SJSA1 (cell line): ENCODE data around the gene KLC1. TPM values are rescaled to one million over a fixed set of nuclear protein-coding genes. Genes with fewer than 3 reads are reported as not detected.
A peak's percentile ranks its signal among the peaks of the same experiment; 100 is the strongest.

ENCODE experiments used
- DNase-seq, 2 experiments: peaks; one replicate each; pipeline ENCODE4 v3.0.0-alpha.2; 2015 to 2020; ENCODE audit warnings: low spot score in 2 of 2, low read depth in 1 of 2
- H3K27ac ChIP-seq: fragments of 250-450 bp; sonication (Bioruptor Pico); 2 replicates; pipeline ENCODE4 v1.5.1; 2020; ENCODE audit warnings: mild to moderate bottlenecking, moderate library complexity
- H3K27me3 ChIP-seq: fragments of 250-450 bp; sonication (Bioruptor Pico); replicated peaks from 2 replicates; pipeline ENCODE4 v1.5.1; 2020; ENCODE audit warnings: mild to moderate bottlenecking, moderate library complexity
- H3K36me3 ChIP-seq: fragments of 250-450 bp; sonication (Bioruptor Pico); 2 replicates; pipeline ENCODE4 v1.5.1; 2020; ENCODE audit warnings: mild to moderate bottlenecking
- H3K4me1 ChIP-seq: fragments of 250-450 bp; sonication (Bioruptor Pico); replicated peaks from 2 replicates; pipeline ENCODE4 v1.6.1; 2021; ENCODE audit warnings: mild to moderate bottlenecking
- H3K4me3 ChIP-seq: fragments of 250-450 bp; sonication (Bioruptor Pico); 2 replicates; pipeline ENCODE4 v1.5.1; 2020; ENCODE audit warnings: mild to moderate bottlenecking
- H3K9me3 ChIP-seq: fragments of 250-450 bp; sonication (Bioruptor Pico); replicated peaks from 2 replicates; pipeline ENCODE4 v1.5.1; 2020; ENCODE audit warnings: mild to moderate bottlenecking
- total RNA-seq: library from RNA; depleted of rRNA; stranded (reverse); fragments of >200 nt; shearing (Covaris generic); gene quantifications from 2 replicates; pipeline ENCODE4 v1.2.3, GENCODE V29; 2014

KLC1 gene
- total RNA-seq, 1 experiment from 2014 or later, result 196 TPM

DNA sequence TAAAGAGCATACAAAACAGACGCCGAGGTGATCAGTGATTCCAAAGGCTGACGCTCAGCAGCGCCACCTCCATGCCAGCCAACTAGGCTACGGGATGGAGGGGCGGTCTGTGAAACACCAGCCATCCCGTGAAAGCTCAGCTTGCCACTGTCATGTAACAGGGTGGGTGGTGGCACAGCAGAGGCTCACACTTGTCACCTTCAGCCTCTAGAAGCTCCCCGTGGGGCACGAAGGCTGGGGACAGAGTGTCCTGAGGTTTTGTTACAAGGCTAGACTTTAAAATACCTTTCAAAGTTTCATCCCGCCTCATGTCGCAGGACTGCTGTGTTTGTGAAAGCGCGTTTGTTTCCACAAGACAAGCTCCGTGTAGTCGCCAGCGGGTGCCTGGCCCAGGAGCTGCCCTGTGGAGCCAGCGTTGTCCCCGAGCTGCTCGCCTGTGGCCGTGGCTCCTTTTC lies 65.6 kb downstream of the KLC1 start:
- no peak overlapping the region for H3K27ac ChIP-seq
- H3K4me3 ChIP-seq, result no peak overlapping the region
- H3K9me3 ChIP-seq, result no peaks in the 10 kb centered on the region
- no peaks in the 10 kb centered on the region for H3K4me1 ChIP-seq
- H3K36me3 ChIP-seq, result peaks cover 84% of the 10 kb centered on the region
- DNase-seq, result no peak
- H3K27me3 ChIP-seq, result no peaks in the 10 kb centered on the region

GRCh38 chr14:103695296-103696069 lies 66.5 kb downstream of the KLC1 start:
- DNase-seq, result no peak
- Histone ChIP-seq H3K27ac (no peak overlapping the region), H3K9me3 (no peaks in the 10 kb centered on the region), H3K4me3 (no peak overlapping the region), H3K4me1 (no peaks in the 10 kb centered on the region), H3K36me3 (peaks cover 84% of the 10 kb centered on the region), H3K27me3 (no peaks in the 10 kb centered on the region)

GRCh38 chr14:103696070-103696402 lies 67.0 kb downstream of the KLC1 start:
- Histone ChIP-seq H3K36me3 (peaks cover 88% of the 10 kb centered on the region), H3K27ac (no peak overlapping the region), H3K9me3 (no peaks in the 10 kb centered on the region), H3K4me3 (no peak overlapping the region), H3K4me1 (no peaks in the 10 kb centered on the region), H3K27me3 (no peaks in the 10 kb centered on the region)
- DNase-seq, result no peak

- Histone ChIP-seq H3K36me3 (peaks cover 91% of the 10 kb centered on the region), H3K27me3 (no peaks in the 10 kb centered on the region), H3K4me1 (no peaks in the 10 kb centered on the region), H3K9me3 (no peaks in the 10 kb centered on the region), H3K4me3 (no peak overlapping the region), H3K27ac (no peak overlapping the region)
- no peak for DNase-seq
Measured at GRCh38 chr14:103696466-103697071, 67.6 kb downstream of the KLC1 start.

DNA sequence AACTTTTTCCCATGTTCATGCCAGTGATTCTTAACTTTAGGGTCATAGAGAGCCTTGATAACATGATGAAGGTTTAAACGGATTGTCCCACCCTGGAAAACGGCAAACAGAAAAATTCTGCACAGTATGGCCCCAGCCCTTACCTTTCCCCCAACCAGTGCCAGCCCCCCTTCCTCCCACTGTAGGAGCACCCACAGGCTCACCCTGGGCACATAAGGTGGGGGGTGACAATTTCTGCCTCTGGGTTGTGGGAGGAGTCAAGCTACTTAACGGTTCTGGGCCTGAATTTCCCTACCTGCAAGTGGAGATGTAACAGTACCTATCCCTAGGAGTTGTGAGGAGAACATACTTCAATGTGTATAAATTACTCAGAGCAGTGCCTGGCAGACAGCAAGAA lies 68.2 kb downstream of the KLC1 start:
- H3K27me3 ChIP-seq, result no peaks in the 10 kb centered on the region
- H3K9me3 ChIP-seq, result no peaks in the 10 kb centered on the region
- peaks cover 90% of the 10 kb centered on the region for H3K36me3 ChIP-seq
- no peak overlapping the region for H3K4me3 ChIP-seq
- H3K27ac ChIP-seq, result no peak overlapping the region
- H3K4me1 ChIP-seq, result no peaks in the 10 kb centered on the region
- DNase-seq, result no peak

DNA sequence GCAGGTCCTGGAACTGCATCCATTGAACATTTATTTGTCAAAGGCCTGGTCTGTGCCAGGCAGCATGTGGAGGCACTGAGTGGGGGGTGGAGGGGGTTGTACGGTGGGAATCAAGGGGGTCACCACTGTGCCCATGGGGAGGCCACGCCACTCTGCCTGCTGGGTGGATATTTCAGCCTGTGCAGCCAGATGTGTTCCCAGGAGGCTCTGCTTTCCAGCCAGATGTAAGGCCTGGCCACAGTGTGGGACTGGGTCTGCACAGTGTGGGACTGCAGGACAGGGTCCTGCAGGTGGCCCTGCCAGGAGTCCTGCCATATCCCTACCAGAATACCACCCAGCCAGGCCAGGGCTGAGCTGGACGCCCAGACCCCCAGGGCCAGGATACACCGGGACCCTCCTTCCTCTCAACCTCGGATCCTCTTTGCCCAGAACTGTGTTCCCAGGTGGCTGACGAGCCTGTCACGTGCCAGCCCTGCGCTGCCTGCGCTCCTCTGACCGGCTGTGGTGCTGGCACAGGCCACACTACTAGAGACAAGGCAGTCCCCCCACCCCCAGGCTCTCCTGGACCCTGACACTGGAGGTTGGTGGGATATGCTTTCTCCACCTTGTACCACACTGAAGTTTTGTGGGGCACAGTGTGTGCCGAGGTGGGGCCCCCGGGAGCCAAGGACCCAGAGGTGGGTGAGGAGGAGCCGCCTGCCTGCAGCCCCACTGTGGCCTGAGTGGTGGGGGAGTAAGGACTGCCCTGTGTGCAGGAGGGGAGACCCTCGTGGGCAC lies 68.8 kb downstream of the KLC1 start:
- peaks cover 90% of the 10 kb centered on the region for H3K36me3 ChIP-seq
- H3K27ac ChIP-seq, result no peak overlapping the region
- no peaks in the 10 kb centered on the region for H3K4me1 ChIP-seq
- no peak overlapping the region for H3K4me3 ChIP-seq
- no peaks in the 10 kb centered on the region for H3K27me3 ChIP-seq
- DNase-seq, result no peak
- no peaks in the 10 kb centered on the region for H3K9me3 ChIP-seq

DNA sequence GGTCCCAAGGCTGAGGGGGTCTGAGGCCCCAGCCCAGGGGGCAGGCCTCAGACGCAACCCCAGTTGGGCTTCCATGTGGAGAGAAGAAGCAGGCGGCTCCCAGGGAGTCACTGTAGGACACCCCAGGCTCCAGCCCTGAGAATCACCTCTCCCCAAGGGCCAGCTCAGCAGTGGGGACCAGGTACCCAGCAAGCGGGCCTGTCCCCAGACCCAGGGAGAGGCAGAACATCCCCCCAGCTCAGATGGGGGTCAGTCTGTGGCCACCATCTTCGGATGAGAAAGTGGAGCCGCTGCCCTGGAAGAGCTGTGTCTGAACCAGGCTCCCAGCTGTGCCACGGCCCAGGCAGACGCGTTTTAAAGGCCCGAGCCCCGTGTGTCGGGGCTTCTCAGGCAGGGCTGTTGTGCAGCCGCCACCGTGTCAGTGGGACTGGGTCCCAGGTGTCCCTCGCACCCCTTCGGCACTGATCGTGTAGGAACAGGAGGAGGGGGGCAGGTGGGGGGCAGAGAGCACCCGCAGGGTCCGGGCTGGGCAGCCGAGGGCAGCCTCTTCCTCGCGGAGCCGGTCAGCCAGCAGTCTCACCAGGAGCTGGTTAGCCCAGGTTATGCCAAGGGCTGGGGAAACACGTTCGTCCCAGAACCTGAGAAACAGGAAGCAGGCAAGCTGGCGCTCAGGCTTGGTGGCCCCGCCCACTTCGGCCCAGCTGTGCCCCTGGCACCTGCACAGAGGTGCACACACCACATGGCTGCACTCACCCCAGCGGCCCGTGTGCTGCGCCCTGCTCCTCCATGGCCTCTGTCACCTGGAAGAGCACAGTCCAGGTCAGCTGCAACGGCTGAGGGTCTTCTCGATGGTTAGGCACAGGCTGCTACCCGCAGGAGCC lies 69.6 kb downstream of the KLC1 start:
- H3K36me3 ChIP-seq, result peaks cover 90% of the 10 kb centered on the region
- H3K27ac ChIP-seq, result no peak overlapping the region
- no peak for DNase-seq
- H3K4me1 ChIP-seq, result no peaks in the 10 kb centered on the region
- no peak overlapping the region for H3K4me3 ChIP-seq
- H3K27me3 ChIP-seq, result no peaks in the 10 kb centered on the region
- no peaks in the 10 kb centered on the region for H3K9me3 ChIP-seq

- no peak for DNase-seq
- Histone ChIP-seq H3K27ac (no peak overlapping the region), H3K36me3 (peaks cover 88% of the 10 kb centered on the region)
Measured at GRCh38 chr14:103699261-103699661, 70.2 kb downstream of the KLC1 start.

GRCh38 chr14:103699901-103700752 lies 71.1 kb downstream of the KLC1 start:
- Histone ChIP-seq H3K9me3 (no peaks in the 10 kb centered on the region), H3K27me3 (no peaks in the 10 kb centered on the region), H3K4me3 (no peak overlapping the region), H3K36me3 (peaks cover 89% of the 10 kb centered on the region), H3K27ac (no peak overlapping the region), H3K4me1 (no peaks in the 10 kb centered on the region)
- DNase-seq, result peak in 1 of 2 experiments; percentile 39

More at GRCh38 chr14:103699261-103699661, 70.2 kb downstream of the KLC1 start:
- Histone ChIP-seq H3K27me3 (no peaks in the 10 kb centered on the region), H3K4me3 (no peak overlapping the region), H3K4me1 (no peaks in the 10 kb centered on the region), H3K9me3 (no peaks in the 10 kb centered on the region)

DNA sequence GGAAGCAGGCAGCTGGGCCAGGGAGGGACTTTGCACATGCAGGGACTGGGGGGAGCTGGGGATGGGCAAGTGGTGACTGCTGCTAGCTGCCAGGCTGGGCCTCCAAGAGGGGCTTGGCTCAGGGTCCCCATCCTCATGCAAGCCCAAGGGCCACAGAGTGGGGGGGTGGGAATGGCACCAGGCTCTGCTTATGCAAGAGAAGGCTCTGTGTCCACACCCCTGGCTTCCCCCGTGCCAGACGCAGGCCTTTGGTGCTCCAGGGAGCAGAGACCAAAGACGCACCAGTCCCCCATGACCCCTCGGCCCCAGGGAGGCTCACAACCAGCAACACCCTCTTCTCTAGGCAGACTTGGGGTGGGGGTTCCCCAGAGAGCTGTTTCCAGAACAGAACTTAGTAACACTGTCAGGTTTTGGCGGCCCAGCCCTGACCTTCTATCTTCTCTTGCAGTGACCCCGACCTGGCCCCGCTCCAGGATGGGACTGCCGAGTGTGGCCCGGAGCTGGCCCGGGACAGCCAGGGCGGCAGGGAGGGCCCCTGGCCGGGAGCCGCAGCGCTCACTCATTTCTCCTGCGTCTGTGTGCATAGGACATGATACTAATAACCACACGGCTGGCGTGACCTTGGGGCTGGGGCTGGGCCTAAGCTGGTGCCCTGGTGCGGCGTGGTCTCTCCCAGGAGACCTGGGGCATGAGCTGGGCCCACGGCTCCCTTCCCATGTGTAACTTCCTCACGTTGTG lies 71.9 kb downstream of the KLC1 start:
- no peaks in the 10 kb centered on the region for H3K9me3 ChIP-seq
- H3K27ac ChIP-seq, result no peak overlapping the region
- no peaks in the 10 kb centered on the region for H3K4me1 ChIP-seq
- peaks cover 93% of the 10 kb centered on the region for H3K36me3 ChIP-seq
- H3K27me3 ChIP-seq, result no peaks in the 10 kb centered on the region
- peak in 1 of 2 experiments; percentile 39 for DNase-seq
- H3K4me3 ChIP-seq, result no peak overlapping the region

- H3K27me3 ChIP-seq, result no peaks in the 10 kb centered on the region
- H3K4me3 ChIP-seq, result no peak overlapping the region
- peaks cover 96% of the 10 kb centered on the region for H3K36me3 ChIP-seq
- peak in 1 of 2 experiments; percentile 35 for DNase-seq
- no peaks in the 10 kb centered on the region for H3K9me3 ChIP-seq
- H3K4me1 ChIP-seq, result no peaks in the 10 kb centered on the region
- no peak overlapping the region for H3K27ac ChIP-seq
Measured at GRCh38 chr14:103702095-103702494, 73.1 kb downstream of the KLC1 start.
